Mesendoderm (in vitro differentiated cells): ENCODE data around the gene NBPF11.
A peak's percentile ranks its signal among the peaks of the same experiment; 100 is the strongest.
"Not testable (repeated sequence)": the region's sequence is repeated elsewhere in the genome, so short reads cannot be mapped to it uniquely, and the experiment has no call there.

ENCODE experiments used
- DNase-seq: peaks from one replicate; pipeline ENCODE4 v3.0.0; 2013
- H2AK5ac ChIP-seq: 2 replicates; pipeline ENCODE4 v1.6.1; 2013; ENCODE audit warnings: low read length, inconsistent platforms
- H2BK120ac ChIP-seq: 2 replicates; pipeline ENCODE4 v1.6.1; 2013; ENCODE audit warnings: low read depth, mild to moderate bottlenecking, low read length, moderate library complexity, mixed read lengths
- H2BK15ac ChIP-seq: replicated peaks from 2 replicates; pipeline ENCODE4 v1.6.1; 2013; ENCODE audit warnings: low read depth, mild to moderate bottlenecking, moderate library complexity
- H2BK5ac ChIP-seq: 2 replicates; pipeline ENCODE4 v1.6.1; 2013; ENCODE audit warnings: low read length, inconsistent platforms
- H3K18ac ChIP-seq: 2 replicates; pipeline ENCODE4 v1.6.1; 2013; ENCODE audit warnings: mild to moderate bottlenecking, low read length, mixed read lengths
- H3K23ac ChIP-seq: one replicate; pipeline ENCODE4 v1.6.1; 2013; ENCODE audit warnings: low read length
- H3K27ac ChIP-seq: 2 replicates; pipeline ENCODE4 v1.5.1; 2013; ENCODE audit warnings: low read depth, mild to moderate bottlenecking, inconsistent platforms, low read length, moderate library complexity
- H3K27me3 ChIP-seq: 2 replicates; pipeline ENCODE4 v1.6.1; 2013; ENCODE audit warnings: low read length, control low read depth, mild to moderate bottlenecking, inconsistent platforms; ENCODE audit not compliant: insufficient read depth, poor library complexity
- H3K36me3 ChIP-seq: 2 replicates; pipeline ENCODE4 v1.6.1; 2013; ENCODE audit warnings: low read length, inconsistent platforms; ENCODE audit not compliant: control insufficient read depth, insufficient read depth
- H3K4ac ChIP-seq: one replicate; pipeline ENCODE4 v1.6.1; 2013; ENCODE audit warnings: low read depth, mild to moderate bottlenecking, low read length, moderate library complexity
- H3K4me1 ChIP-seq: 2 replicates; pipeline ENCODE4 v1.6.1; 2013; ENCODE audit warnings: low read depth, low read length, inconsistent platforms; ENCODE audit not compliant: control insufficient read depth
- H3K4me2 ChIP-seq: 2 replicates; pipeline ENCODE4 v1.6.1; 2013; ENCODE audit warnings: low read length
- H3K4me3 ChIP-seq: 2 replicates; pipeline ENCODE4 v1.5.1; 2013; ENCODE audit warnings: mild to moderate bottlenecking, low read length
- H3K56ac ChIP-seq: one replicate; pipeline ENCODE4 v1.6.1; 2013; ENCODE audit warnings: low read length
- H3K79me1 ChIP-seq: 2 replicates; pipeline ENCODE4 v1.6.1; 2013; ENCODE audit warnings: low read length, inconsistent platforms
- H3K79me2 ChIP-seq: 2 replicates; pipeline ENCODE4 v1.6.1; 2013; ENCODE audit warnings: mild to moderate bottlenecking, low read length; ENCODE audit not compliant: control insufficient read depth, insufficient read depth
- H3K9ac ChIP-seq: 2 replicates; pipeline ENCODE4 v1.6.1; 2013; ENCODE audit warnings: low read length, inconsistent platforms
- H4K5ac ChIP-seq: one replicate; pipeline ENCODE4 v1.6.1; 2013; ENCODE audit warnings: low read length
- H4K8ac ChIP-seq: one replicate; pipeline ENCODE4 v1.6.1; 2013; ENCODE audit warnings: low read depth, mild to moderate bottlenecking, control low read depth, low read length, moderate library complexity
- WGBS: extraction: QIAGEN DNeasy Blood & Tissue Kit; methylation state at CpG from one replicate; pipeline ENCODE4 v1.1.7; 2013; ENCODE audit warnings: low lambda C conversion rate, missing lambda C conversion rate; ENCODE audit not compliant: insufficient coverage; ENCODE audit errors: extremely low coverage; 5-methylcytosine and 5-hydroxymethylcytosine counted together

The NBPF11 gene

DNA sequence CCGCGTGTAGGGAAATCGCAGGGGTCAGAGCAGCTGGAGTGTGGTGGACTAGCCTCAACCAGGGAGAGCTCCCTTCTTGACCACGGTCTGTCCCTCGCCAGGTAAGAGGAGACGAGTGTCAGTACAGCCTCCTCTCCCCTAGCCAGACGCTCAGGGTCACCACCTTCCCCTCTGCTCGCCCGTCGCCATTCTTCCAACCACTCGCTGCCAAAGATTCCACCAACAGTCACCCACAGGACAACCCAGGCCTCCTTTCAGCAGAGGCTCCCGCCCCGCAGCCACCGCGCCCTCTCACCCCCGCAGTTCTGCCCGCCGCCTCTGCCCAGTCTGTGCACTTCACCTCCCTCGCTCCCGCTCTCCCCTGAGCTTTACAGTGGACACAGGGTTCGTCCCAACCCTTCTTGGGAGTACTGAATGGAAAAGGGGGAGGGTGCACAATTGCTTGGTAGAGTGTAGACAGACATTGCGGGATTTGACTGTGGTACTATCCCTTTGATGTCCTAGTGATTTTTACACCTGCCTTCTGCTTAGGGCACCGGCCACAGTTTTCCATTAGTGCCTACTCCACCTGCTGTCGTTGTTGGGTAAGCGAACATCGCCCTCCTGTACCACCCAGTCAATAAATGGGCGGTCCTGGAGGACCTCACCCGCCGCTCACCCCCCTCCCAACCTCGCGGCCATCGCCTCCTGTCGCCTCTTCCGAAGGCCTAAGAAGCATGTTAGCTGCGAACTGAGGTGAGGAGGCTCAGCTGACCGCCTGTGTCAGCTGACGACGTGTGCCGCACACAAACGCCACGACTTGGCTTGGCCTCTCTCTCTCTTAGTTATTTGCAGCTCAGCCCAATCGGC is 9.2 kb upstream of the NBPF11 start:
- DNase-seq, result no peak
- H3K23ac ChIP-seq, result no peak overlapping the region
- no peaks in the 10 kb centered on the region for H3K36me3 ChIP-seq
- H4K8ac ChIP-seq, result no peak overlapping the region
- H3K4me3 ChIP-seq, result no peak overlapping the region
- no peak overlapping the region for H4K5ac ChIP-seq
- no peak overlapping the region for H3K4me2 ChIP-seq
- no peaks in the 10 kb centered on the region for H3K27me3 ChIP-seq
- no peak overlapping the region for H2BK120ac ChIP-seq
- H3K79me1 ChIP-seq, result no peaks in the 10 kb centered on the region
- WGBS, result no CpG with 5 or more reads among the region's 42 CpGs
- no peaks in the 10 kb centered on the region for H3K79me2 ChIP-seq
- H2AK5ac ChIP-seq, result no peak overlapping the region
- H3K18ac ChIP-seq, result no peak overlapping the region
- no peak overlapping the region for H3K27ac ChIP-seq
- no peak overlapping the region for H2BK5ac ChIP-seq
- H2BK15ac ChIP-seq, result no peak overlapping the region
- H3K4me1 ChIP-seq, result no peaks in the 10 kb centered on the region
- no peak overlapping the region for H3K56ac ChIP-seq
- H3K4ac ChIP-seq, result no peak overlapping the region
- H3K9ac ChIP-seq, result no peak overlapping the region

DNA sequence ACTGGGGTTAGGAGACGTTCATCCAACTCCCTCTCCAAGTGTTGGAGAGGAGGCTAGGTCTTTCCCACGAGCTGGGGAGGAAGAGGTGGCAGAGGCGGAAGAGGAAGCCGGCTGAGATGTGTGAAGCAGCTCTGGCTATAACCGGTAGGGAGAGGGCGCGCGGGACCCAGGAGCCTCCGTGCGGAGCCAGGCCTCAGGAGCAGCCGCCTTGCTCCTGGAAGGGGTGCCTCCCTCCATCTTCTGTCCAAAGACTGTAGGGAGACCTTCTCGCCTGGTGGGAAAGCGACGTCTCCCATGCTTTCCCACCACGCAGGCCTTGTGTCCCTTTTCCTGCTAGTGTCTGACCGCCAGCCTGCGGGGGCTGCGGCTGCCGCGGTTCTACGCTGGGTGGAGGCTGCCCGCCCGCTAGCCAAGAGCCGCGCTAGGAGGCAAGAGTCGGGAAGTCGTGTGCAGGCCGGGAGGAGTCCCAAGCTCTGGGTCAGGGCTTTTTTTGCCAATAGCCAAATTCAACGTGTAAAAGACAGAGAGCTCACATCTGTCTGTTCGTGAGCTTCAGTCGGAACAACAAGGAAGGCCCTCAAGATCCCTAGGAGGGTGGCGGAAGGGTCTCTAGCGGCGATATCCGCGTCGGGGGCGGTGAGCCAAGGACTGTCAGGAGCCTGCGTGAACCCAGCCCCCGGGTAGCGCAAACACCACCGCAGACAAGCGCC is 8.4 kb upstream of the NBPF11 start:
- Histone ChIP-seq H3K4me2 (no peak overlapping the region), H3K4ac (no peak overlapping the region), H3K36me3 (no peaks in the 10 kb centered on the region), H3K23ac (no peak overlapping the region), H2BK120ac (no peak overlapping the region), H3K27ac (no peak overlapping the region), H4K5ac (no peak overlapping the region), H3K4me1 (no peaks in the 10 kb centered on the region), H2AK5ac (no peak overlapping the region), H4K8ac (no peak overlapping the region), H3K9ac (no peak overlapping the region), H3K79me2 (no peaks in the 10 kb centered on the region), H3K4me3 (no peak overlapping the region), H2BK5ac (no peak overlapping the region), H3K79me1 (no peaks in the 10 kb centered on the region), H2BK15ac (no peak overlapping the region), H3K18ac (no peak overlapping the region), H3K56ac (no peak overlapping the region), H3K27me3 (no peaks in the 10 kb centered on the region)
- WGBS, result no CpG with 5 or more reads among the region's 43 CpGs
- no peak for DNase-seq

- H3K4me3 ChIP-seq, result no peak overlapping the region
- no peaks in the 10 kb centered on the region for H3K36me3 ChIP-seq
- H3K4me1 ChIP-seq, result no peaks in the 10 kb centered on the region
- H3K27ac ChIP-seq, result no peak overlapping the region
- DNase-seq, result no peak
- WGBS, result no CpG with 5 or more reads among the region's 15 CpGs
- H3K18ac ChIP-seq, result no peak overlapping the region
- no peak overlapping the region for H2BK15ac ChIP-seq
- no peaks in the 10 kb centered on the region for H3K79me1 ChIP-seq
- H2BK5ac ChIP-seq, result no peak overlapping the region
- H3K79me2 ChIP-seq, result no peaks in the 10 kb centered on the region
- no peak overlapping the region for H4K8ac ChIP-seq
- H3K4me2 ChIP-seq, result no peak overlapping the region
- no peak overlapping the region for H3K56ac ChIP-seq
- H3K27me3 ChIP-seq, result no peaks in the 10 kb centered on the region
- H4K5ac ChIP-seq, result no peak overlapping the region
- H2BK120ac ChIP-seq, result no peak overlapping the region
- no peak overlapping the region for H3K23ac ChIP-seq
- no peak overlapping the region for H3K4ac ChIP-seq
- no peak overlapping the region for H3K9ac ChIP-seq
- no peak overlapping the region for H2AK5ac ChIP-seq
Measured at GRCh38 chr1:148160048-148160342, 7.9 kb upstream of the NBPF11 start.

GRCh38 chr1:148158341-148159003 is 6.4 kb upstream of the NBPF11 start:
- no peak overlapping the region for H3K4me2 ChIP-seq
- no peak overlapping the region for H2AK5ac ChIP-seq
- H4K8ac ChIP-seq, result no peak overlapping the region
- no peak overlapping the region for H2BK15ac ChIP-seq
- H3K4me1 ChIP-seq, result no peaks in the 10 kb centered on the region
- H3K23ac ChIP-seq, result no peak overlapping the region
- H3K79me2 ChIP-seq, result no peaks in the 10 kb centered on the region
- H3K9ac ChIP-seq, result no peak overlapping the region
- no CpG with 5 or more reads among the region's 11 CpGs for WGBS
- H3K4ac ChIP-seq, result no peak overlapping the region
- H3K79me1 ChIP-seq, result no peaks in the 10 kb centered on the region
- no peaks in the 10 kb centered on the region for H3K27me3 ChIP-seq
- H3K36me3 ChIP-seq, result no peaks in the 10 kb centered on the region
- no peak overlapping the region for H3K18ac ChIP-seq
- H3K4me3 ChIP-seq, result no peak overlapping the region
- no peak overlapping the region for H4K5ac ChIP-seq
- no peak overlapping the region for H3K27ac ChIP-seq
- no peak overlapping the region for H2BK5ac ChIP-seq
- DNase-seq, result peak; percentile 22
- H3K56ac ChIP-seq, result no peak overlapping the region
- H2BK120ac ChIP-seq, result no peak overlapping the region

DNA sequence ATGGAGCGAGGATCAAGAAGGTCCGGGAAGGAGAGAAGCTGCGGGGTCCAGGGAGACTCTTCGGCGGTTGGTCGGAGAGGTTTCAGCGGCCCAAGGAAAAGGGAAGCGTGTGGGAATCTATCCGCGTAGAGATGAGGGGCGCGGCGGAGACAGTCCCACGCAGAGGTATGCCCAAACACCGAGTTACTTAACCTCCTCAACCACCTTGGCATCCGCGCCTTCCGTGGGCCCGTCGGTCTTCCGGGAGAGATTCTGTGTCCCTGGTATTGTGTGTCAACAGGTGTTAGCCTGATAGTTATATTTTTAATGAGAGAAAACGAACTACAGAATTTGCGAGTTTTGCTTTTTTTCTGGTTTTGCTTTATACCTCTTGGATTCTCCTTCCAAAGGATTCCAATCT is 5.7 kb upstream of the NBPF11 start:
- not testable (repeated sequence) for H3K4me3 ChIP-seq, DNase-seq, H3K9ac ChIP-seq

More for the DNA sequence above, 5.7 kb upstream of the NBPF11 start:
- not testable (repeated sequence) for H2BK15ac ChIP-seq, H3K36me3 ChIP-seq, H2BK120ac ChIP-seq, H3K23ac ChIP-seq, H3K56ac ChIP-seq, H3K27me3 ChIP-seq, H3K18ac ChIP-seq, H2BK5ac ChIP-seq, H3K4me2 ChIP-seq, H3K4me1 ChIP-seq, H3K79me2 ChIP-seq, H3K79me1 ChIP-seq, H3K4ac ChIP-seq, H4K5ac ChIP-seq, H3K27ac ChIP-seq, H4K8ac ChIP-seq, H2AK5ac ChIP-seq
- WGBS, result no CpG with 5 or more reads among the region's 23 CpGs
